ENCODE data around the gene HSDL2.

DNA sequence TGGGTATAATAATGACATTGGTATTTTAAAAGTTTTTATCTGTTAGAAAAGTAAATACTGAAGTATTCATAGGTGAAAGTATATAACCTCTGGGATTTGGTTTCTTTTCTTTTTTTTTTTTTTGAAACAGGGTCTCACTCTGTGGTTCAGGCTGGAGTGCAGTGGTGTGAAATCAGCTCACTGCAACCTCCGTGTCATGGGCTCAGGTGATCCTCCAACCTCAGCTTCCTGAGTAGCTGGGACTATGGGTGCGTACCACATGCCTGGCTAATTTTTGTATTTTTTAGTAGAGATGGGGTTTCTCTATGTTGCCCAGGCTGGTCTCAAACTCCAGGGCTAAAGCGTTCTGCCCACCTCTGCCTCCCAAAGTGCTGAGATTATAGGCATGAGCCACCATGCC is 7.2 kb downstream of the HSDL2 start:
- TF ChIP-seq, protein P1, sequence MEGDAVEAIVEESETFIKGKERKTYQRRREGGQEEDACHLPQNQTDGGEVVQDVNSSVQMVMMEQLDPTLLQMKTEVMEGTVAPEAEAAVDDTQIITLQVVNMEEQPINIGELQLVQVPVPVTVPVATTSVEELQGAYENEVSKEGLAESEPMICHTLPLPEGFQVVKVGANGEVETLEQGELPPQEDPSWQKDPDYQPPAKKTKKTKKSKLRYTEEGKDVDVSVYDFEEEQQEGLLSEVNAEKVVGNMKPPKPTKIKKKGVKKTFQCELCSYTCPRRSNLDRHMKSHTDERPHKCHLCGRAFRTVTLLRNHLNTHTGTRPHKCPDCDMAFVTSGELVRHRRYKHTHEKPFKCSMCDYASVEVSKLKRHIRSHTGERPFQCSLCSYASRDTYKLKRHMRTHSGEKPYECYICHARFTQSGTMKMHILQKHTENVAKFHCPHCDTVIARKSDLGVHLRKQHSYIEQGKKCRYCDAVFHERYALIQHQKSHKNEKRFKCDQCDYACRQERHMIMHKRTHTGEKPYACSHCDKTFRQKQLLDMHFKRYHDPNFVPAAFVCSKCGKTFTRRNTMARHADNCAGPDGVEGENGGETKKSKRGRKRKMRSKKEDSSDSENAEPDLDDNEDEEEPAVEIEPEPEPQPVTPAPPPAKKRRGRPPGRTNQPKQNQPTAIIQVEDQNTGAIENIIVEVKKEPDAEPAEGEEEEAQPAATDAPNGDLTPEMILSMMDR (IDR thresholded peaks at IDR 0.05; ENCODE audit: low read depth, low read length): no peak
- TF ChIP-seq POLR2A (IDR thresholded peaks at IDR 0.05; ENCODE audit: extremely low read depth, insufficient read length) (no peak), MYC (IDR thresholded peaks at IDR 0.05; ENCODE audit: low read depth, low read length) (no peak)
- TF ChIP-seq, protein P2, sequence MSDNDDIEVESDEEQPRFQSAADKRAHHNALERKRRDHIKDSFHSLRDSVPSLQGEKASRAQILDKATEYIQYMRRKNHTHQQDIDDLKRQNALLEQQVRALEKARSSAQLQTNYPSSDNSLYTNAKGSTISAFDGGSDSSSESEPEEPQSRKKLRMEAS (IDR thresholded peaks at IDR 0.05; ENCODE audit: low read depth, low read length): no peak

Measured in NB4 (cell line).